HG02938 (cell line): ENCODE results near the gene NFKBIZ.
"Not testable (repeated sequence)": the region's sequence is repeated elsewhere in the genome, so short reads cannot be mapped to it uniquely, and the experiment has no call there.

ENCODE experiments used
- ATAC-seq: cut with Tn5 transposase; IDR thresholded peaks from one replicate; pipeline ENCODE4 v1.9.1; 2021; ENCODE audit warnings: mild to moderate bottlenecking, moderate library complexity; ENCODE audit not compliant: unreplicated experiment

The NFKBIZ gene

GRCh38 chr3:101850246-101851051 is 1.1 kb downstream of the NFKBIZ start:
- ATAC-seq: peak; percentile 29

GRCh38 chr3:101851072-101851770 is 1.9 kb downstream of the NFKBIZ start:
- ATAC-seq: no peak

- ATAC-seq: no peak
These were observed 2.8 kb downstream of the NFKBIZ start for GRCh38 chr3:101851850-101852714.

GRCh38 chr3:101852983-101853840 is 3.9 kb downstream of the NFKBIZ start:
- ATAC-seq: no peak

- ATAC-seq: no peak
These were observed 4.7 kb downstream of the NFKBIZ start for GRCh38 chr3:101853982-101854381.

GRCh38 chr3:101854608-101855304 is 5.4 kb downstream of the NFKBIZ start:
- ATAC-seq: no peak

GRCh38 chr3:101857301-101857741 is 8.0 kb downstream of the NFKBIZ start:
- no peak for ATAC-seq

- no peak for ATAC-seq
These were observed 9.2 kb downstream of the NFKBIZ start for GRCh38 chr3:101858464-101859030.

- ATAC-seq: no peak
These were observed 10.7 kb downstream of the NFKBIZ start for GRCh38 chr3:101859882-101860448.

GRCh38 chr3:101861212-101861788 is 12.0 kb downstream of the NFKBIZ start:
- no peak for ATAC-seq

GRCh38 chr3:101861789-101862415 is 12.6 kb downstream of the NFKBIZ start:
- ATAC-seq: no peak

- no peak for ATAC-seq
These were observed 13.3 kb downstream of the NFKBIZ start for GRCh38 chr3:101862416-101863165.

GRCh38 chr3:101864926-101865325 is 15.6 kb downstream of the NFKBIZ start:
- not testable (repeated sequence) for ATAC-seq

- ATAC-seq: no peak
These were observed 16.6 kb downstream of the NFKBIZ start for GRCh38 chr3:101865751-101866509.

GRCh38 chr3:101867511-101867910 is 18.2 kb downstream of the NFKBIZ start:
- ATAC-seq: no peak

- no peak for ATAC-seq
These were observed 18.7 kb downstream of the NFKBIZ start for GRCh38 chr3:101867996-101868395.
